ENCODE results near the gene METTL25B.

Gene METTL25B

DNA sequence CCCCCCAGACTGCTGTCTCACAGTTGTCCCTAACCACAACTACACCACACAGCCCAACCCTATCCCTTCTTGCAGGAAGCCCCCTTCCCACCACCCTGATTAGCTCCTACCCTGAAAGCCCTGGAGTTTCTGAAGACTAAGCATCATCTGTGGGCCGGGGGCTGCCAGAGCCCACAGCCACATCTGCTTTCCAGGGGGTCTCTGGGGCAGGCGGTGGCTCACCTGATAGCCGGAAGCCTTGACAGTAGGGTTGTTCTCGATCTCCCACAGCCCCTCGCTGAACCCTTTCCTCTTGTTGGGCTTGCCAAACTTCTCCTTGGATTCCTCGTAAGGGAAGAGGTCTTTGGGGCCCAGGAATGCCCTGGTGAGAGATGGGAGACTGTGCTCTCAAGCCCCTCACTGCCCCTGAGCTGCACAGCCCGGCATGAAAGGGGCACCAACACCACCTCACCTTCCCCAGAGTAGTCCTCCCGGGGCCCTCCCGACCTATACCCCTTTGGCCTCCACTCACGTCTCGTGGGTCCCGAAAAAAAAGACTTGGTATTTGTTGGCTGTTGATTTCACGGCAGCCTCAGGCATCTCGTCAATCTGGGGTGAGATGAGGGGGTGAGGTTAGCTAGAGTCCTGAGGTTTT lies 16.6 kb downstream of the METTL25B start:
- no peak overlapping the region for H3K4me3 ChIP-seq (ENCODE audit: low read depth, low read length)

DNA sequence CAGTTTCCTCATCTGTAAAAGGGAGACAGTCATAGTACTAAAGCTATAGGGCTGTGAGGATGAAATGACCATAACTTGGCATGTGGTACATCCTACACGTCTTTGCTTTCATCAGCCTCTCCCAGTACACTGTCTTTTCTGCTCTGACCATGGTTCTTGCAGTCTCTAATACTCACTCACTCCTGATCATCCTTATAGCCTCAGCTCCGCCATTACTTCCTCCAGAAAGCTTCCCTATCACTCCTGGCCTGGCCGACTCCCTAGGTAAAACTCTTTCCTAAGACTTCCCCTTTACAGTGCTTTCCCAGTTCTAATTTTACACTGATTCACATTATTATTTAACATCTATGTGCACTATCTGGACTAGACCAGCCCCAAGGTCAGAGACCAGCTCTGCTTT lies 17.6 kb downstream of the METTL25B start:
- no peak for DNase-seq (ENCODE audit: low read depth)
- TF ChIP-seq, protein P1, sequence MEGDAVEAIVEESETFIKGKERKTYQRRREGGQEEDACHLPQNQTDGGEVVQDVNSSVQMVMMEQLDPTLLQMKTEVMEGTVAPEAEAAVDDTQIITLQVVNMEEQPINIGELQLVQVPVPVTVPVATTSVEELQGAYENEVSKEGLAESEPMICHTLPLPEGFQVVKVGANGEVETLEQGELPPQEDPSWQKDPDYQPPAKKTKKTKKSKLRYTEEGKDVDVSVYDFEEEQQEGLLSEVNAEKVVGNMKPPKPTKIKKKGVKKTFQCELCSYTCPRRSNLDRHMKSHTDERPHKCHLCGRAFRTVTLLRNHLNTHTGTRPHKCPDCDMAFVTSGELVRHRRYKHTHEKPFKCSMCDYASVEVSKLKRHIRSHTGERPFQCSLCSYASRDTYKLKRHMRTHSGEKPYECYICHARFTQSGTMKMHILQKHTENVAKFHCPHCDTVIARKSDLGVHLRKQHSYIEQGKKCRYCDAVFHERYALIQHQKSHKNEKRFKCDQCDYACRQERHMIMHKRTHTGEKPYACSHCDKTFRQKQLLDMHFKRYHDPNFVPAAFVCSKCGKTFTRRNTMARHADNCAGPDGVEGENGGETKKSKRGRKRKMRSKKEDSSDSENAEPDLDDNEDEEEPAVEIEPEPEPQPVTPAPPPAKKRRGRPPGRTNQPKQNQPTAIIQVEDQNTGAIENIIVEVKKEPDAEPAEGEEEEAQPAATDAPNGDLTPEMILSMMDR (conservative IDR thresholded peaks at IDR 0.05; ENCODE audit: low read depth, low read length) = no peak
- H3K4me3 ChIP-seq (ENCODE audit: low read depth, low read length) = no peak overlapping the region

More for the DNA sequence above, 16.6 kb downstream of the METTL25B start:
- TF ChIP-seq, protein P1 (conservative IDR thresholded peaks at IDR 0.05; ENCODE audit: low read depth, low read length) = no peak
- no peak for DNase-seq (ENCODE audit: low read depth)

DNA sequence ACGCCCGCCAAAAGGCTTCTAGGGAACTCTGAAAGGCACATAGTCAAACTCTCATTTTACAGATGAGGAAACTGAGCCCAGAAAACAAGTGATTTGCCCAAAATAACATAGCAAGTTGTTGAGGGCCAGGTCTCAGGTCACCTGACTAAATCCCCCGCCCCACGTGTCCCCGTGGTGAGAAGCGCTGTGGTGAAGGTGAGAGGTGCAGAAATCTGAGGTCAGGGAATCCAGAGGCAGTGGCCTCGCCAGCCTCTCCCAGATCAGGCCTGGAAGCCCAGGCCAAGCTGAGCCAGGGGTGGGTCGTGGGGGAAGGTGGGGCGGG lies 18.1 kb downstream of the METTL25B start:
- TF ChIP-seq, protein P1 (conservative IDR thresholded peaks at IDR 0.05; ENCODE audit: low read depth, low read length) = no peak
- peak overlapping the region; percentile 57 for H3K4me3 ChIP-seq (ENCODE audit: low read depth, low read length)

DNA sequence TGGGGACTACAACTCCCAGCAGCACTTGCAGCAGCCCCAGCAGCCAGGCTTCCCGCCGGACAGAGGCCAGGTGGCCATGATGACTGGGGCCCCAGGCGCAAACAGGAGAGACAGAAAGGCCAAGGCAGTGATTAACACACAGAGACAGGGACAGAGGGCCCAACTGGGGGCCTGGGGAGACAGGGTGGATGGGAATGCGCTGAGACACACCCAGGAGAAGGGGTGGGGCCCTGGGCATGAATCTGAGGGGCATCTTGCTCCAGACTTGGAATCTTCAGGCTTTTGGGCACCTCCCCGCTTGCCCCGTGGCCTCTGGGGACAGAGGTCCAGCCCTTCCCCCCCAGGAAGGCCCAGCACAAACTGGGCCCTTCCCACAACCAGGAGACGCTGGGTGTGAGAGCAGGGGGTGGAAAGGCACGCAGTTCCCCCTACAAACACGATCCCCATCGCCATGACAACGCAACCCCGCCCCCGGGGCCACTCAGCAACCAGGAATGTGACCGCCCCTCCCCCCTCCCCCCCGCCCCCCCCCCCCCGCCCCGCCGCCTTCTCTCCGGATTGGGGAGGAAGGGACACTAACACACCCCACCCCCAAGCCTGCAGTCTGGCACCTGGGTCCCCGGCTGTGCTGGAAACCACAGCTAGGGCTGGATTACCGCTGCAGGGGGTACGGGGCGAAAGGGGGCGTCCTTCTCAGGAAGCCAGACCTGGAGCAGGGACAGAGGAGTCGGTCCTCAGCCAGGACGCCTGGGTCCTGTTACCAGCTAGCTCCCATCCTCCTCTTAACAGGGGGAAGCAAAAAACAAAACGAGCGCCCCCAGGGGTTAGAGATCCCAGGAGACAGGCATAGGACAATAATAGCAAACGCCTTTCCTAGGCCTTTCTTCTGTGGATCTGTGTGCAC lies 18.7 kb downstream of the METTL25B start:
- DNase-seq (ENCODE audit: low read depth) = peak; percentile 95
- peak overlapping the region; percentile 57 for H3K4me3 ChIP-seq (ENCODE audit: low read depth, low read length)
- TF ChIP-seq, protein P1 (conservative IDR thresholded peaks at IDR 0.05; ENCODE audit: low read depth, low read length) = peak; percentile 34

More for the DNA sequence above, 18.1 kb downstream of the METTL25B start:
- no peak for DNase-seq (ENCODE audit: low read depth)

DNA sequence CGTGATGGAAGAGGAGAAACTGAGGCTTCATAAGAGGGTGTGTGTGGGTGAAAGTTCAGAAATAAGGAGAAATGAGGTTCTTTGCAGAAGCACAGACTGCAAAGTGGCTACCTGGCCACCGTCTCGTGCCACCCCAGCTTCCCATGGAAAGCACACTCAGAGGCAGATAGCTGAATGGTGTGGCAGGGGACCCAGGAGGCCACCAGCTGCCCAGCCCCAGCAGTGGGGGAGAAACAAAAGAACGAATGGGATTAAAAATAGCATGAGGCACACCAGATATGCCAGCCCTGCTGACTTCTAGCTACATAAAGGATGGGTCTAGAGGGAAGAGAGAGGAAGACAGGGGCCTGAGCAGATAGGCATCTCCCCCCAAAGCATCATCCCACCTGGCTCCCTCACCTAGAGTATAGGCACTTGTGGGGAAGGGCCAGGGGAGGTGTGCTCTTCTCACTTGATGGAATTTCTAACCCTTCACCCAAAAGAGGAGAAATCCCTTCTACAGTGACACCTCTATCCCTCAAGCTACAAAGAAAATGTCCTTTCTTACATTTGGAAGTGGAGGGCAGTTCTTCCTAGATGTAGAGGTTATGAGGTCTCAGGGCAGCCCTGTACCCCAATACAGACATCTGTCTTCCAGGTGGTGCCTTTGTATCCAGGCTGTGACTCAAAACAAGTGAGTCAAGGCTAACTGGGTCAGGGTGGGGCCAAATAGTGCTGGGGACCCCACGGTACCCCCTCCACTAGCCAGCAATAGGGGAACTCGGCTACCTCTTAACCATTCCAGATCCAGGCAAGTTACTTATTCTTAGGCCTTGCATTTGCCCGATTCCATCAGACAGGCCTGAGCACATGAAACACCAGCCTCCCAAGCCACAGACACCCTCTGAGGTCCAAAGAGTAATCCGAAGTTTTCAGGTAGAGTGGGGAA lies 19.7 kb downstream of the METTL25B start:
- TF ChIP-seq, protein P1 (conservative IDR thresholded peaks at IDR 0.05; ENCODE audit: low read depth, low read length) = no peak
- peak overlapping the region; percentile 95 for H3K4me3 ChIP-seq (ENCODE audit: low read depth, low read length)
- DNase-seq (ENCODE audit: low read depth) = no peak

DNA sequence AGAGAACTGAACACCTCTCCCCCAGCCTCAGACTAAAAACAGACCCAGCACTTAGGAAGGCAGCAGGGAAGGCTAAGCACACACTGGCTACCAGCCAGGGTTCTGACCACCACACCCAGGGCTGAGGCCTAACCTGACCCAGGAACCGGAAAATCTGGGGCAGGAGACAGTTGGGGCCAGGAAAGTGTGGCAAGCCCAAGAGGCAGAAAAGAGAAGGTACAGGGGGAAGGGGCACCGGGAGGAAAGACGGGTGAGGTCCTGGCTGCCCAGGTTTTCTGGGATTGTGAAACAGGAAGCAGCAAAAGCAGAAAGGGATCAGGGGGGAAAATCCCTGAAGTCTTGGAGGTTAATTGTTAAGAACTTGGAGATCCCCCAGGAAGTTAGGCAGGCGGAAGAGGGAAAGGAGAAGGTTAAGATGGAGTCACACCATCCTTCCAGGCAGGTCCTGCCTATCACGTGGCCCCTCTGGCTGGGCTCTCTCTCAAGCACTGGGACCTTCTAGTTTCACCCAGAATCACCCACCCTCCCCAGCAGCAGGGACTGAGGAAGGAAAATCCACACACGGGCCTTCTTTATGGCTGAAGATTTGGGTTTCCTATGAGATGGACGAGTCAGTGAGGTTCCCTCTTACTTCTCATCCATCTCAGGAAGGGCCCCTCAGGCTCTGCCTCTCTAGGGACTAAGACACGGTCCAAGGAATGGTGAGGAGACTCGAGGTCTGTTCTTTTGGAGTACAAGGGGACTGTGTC lies 20.6 kb downstream of the METTL25B start:
- TF ChIP-seq, protein P1 (conservative IDR thresholded peaks at IDR 0.05; ENCODE audit: low read depth, low read length) = no peak
- peak overlapping the region; percentile 95 for H3K4me3 ChIP-seq (ENCODE audit: low read depth, low read length)
- DNase-seq (ENCODE audit: low read depth) = peak; percentile 41
